ENCODE measurements around the gene PLD5.
"Not testable (repeated sequence)": the region's sequence is repeated elsewhere in the genome, so short reads cannot be mapped to it uniquely, and the experiment has no call there.

GRCh38 chr1:242350446-242350845 lies 174.1 kb downstream of the PLD5 start:
- not testable (repeated sequence) for TF ChIP-seq CTCF, POLR2A (IDR thresholded peaks at IDR 0.05)
